GF-D8 (cell line): ENCODE data around the gene TPP2.

Experiments
- DNase-seq: peaks from one replicate; lab custom pipeline; 2025; lab: John Stamatoyannopoulos, UW

The TPP2 gene

GRCh38 chr13:102694937-102695336 is 98.2 kb downstream of the TPP2 start, which contains the start of gene METTL21C:
METTL21C (minus strand) TSS chr13:102695044; CDS start chr13:102694498, 546 bp downstream.
- DNase-seq = no peak

GRCh38 chr13:102696465-102696864 is 99.7 kb downstream of the TPP2 start:
- DNase-seq = no peak

- no peak for DNase-seq
Measured at GRCh38 chr13:102697264-102697663, 100.5 kb downstream of the TPP2 start.

- no peak for DNase-seq
Measured at GRCh38 chr13:102697929-102698648, 101.3 kb downstream of the TPP2 start.

GRCh38 chr13:102698649-102698980 is 101.8 kb downstream of the TPP2 start:
- no peak for DNase-seq

- DNase-seq = no peak
Measured at GRCh38 chr13:102699504-102699903, 102.7 kb downstream of the TPP2 start.

- DNase-seq = no peak
Measured at GRCh38 chr13:102700088-102701031, 103.6 kb downstream of the TPP2 start.

- no peak for DNase-seq
Measured at GRCh38 chr13:102701331-102701730, 104.5 kb downstream of the TPP2 start.

GRCh38 chr13:102702965-102703725 is 106.4 kb downstream of the TPP2 start:
- DNase-seq = no peak

- no peak for DNase-seq
Measured at GRCh38 chr13:102703726-102704035, 106.9 kb downstream of the TPP2 start.

- DNase-seq = no peak
Measured at GRCh38 chr13:102704238-102705058, 107.7 kb downstream of the TPP2 start.

- no peak for DNase-seq
Measured at GRCh38 chr13:102707467-102707866, 110.7 kb downstream of the TPP2 start.

GRCh38 chr13:102708211-102708610 is 111.4 kb downstream of the TPP2 start:
- DNase-seq = no peak

- DNase-seq = no peak
Measured at GRCh38 chr13:102708991-102709390, 112.2 kb downstream of the TPP2 start.

GRCh38 chr13:102709536-102709935 is 112.8 kb downstream of the TPP2 start:
- DNase-seq = no peak

GRCh38 chr13:102710261-102710679 is 113.5 kb downstream of the TPP2 start:
- no peak for DNase-seq

- DNase-seq = no peak
Measured at GRCh38 chr13:102715447-102715846, 118.7 kb downstream of the TPP2 start.

GRCh38 chr13:102718746-102719145 is 122.0 kb downstream of the TPP2 start:
- DNase-seq = no peak

- DNase-seq = no peak
Measured at GRCh38 chr13:102721800-102722231, 125.0 kb downstream of the TPP2 start.

GRCh38 chr13:102724923-102725322 is 128.1 kb downstream of the TPP2 start:
- peak; percentile 57 for DNase-seq

- DNase-seq = peak; percentile 73
Measured at GRCh38 chr13:102726430-102726829, 129.6 kb downstream of the TPP2 start.
